ENCODE results near the gene OPN3. TPM values are rescaled to one million over a fixed set of nuclear protein-coding genes. Genes with fewer than 3 reads are reported as not detected.

Gene OPN3
- total RNA-seq, 1 donor from 2014 or later, result 9.0 TPM

GRCh38 chr1:241586905-241587512 is 53.2 kb downstream of the OPN3 start:
- H3K4me3 ChIP-seq, result no peak overlapping the region
- H3K27ac ChIP-seq, result no peak overlapping the region
- intact Hi-C loops (cut with DNase I), result no loop called here
- TF ChIP-seq CTCF (IDR thresholded peaks at IDR 0.05), result no peak
- H3K27me3 ChIP-seq, result no peaks in the 10 kb centered on the region
- no peak for DNase-seq (ENCODE audit: low spot score in 2 of 2)
- H3K36me3 ChIP-seq, result no peaks in the 10 kb centered on the region
- H3K4me1 ChIP-seq, result no peaks in the 10 kb centered on the region
- H3K9me3 ChIP-seq, result no peaks in the 10 kb centered on the region

DNA sequence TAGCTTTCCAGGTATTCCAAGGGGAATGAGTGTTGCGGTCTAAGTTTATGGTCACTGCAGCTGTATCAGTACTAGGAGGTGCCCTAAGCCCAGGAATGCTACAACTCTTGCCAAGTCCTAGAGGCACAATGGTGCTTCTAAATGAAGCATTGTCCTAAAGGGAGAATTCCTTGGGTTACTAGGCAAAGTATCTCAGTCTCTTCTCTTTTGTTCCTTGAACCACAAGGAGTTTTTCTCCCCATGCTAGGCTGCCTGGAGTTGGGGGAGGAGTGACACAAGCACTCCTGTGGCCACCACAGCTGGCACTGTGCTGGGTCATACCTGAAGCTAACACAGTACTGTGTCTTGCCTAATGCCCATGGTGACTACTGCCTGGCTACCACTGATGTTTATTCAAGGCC is 57.2 kb downstream of the OPN3 start:
- Histone ChIP-seq H3K27ac (no peak overlapping the region), H3K27me3 (no peaks in the 10 kb centered on the region), H3K36me3 (no peaks in the 10 kb centered on the region), H3K4me3 (no peak overlapping the region), H3K9me3 (no peaks in the 10 kb centered on the region), H3K4me1 (no peaks in the 10 kb centered on the region)
- intact Hi-C loops (cut with DNase I), result no loop called here
- DNase-seq (ENCODE audit: low spot score in 2 of 2), result no peak
- TF ChIP-seq CTCF (IDR thresholded peaks at IDR 0.05), result no peak

DNA sequence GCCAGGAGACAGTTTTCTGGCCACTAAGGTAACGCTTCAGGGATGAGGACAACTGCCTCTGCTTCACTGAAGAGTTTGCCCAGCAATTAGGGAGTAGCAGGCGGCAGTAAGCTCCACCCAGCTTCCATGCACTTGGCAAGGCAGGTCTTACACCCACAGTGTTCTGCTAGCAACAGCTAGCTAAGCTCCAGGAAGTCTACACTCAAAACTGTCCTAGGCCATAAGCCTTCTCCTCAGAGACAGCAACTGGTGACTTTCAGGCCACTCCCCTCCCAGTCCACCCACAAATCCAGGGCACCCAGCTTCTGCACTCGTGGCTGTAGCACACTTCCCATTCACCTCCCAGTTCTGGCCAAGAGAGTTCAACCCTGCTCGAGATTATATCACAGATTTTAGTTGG is 60.7 kb downstream of the OPN3 start:
- Histone ChIP-seq H3K27ac (no peak overlapping the region), H3K4me3 (no peak overlapping the region), H3K36me3 (no peaks in the 10 kb centered on the region), H3K27me3 (no peaks in the 10 kb centered on the region), H3K9me3 (no peaks in the 10 kb centered on the region), H3K4me1 (no peaks in the 10 kb centered on the region)
- no peak for TF ChIP-seq CTCF (IDR thresholded peaks at IDR 0.05)
- DNase-seq (ENCODE audit: low spot score in 2 of 2), result no peak
- intact Hi-C loops (cut with DNase I), result no loop called here

GRCh38 chr1:241574154-241574553 is 66.0 kb downstream of the OPN3 start:
- Histone ChIP-seq H3K27me3 (no peaks in the 10 kb centered on the region), H3K4me3 (no peak overlapping the region), H3K36me3 (no peaks in the 10 kb centered on the region), H3K4me1 (no peaks in the 10 kb centered on the region), H3K9me3 (no peaks in the 10 kb centered on the region), H3K27ac (no peak overlapping the region)
- TF ChIP-seq CTCF (IDR thresholded peaks at IDR 0.05), result no peak
- intact Hi-C loops (cut with DNase I), result no loop called here
- DNase-seq (ENCODE audit: low spot score in 2 of 2), result no peak

DNA sequence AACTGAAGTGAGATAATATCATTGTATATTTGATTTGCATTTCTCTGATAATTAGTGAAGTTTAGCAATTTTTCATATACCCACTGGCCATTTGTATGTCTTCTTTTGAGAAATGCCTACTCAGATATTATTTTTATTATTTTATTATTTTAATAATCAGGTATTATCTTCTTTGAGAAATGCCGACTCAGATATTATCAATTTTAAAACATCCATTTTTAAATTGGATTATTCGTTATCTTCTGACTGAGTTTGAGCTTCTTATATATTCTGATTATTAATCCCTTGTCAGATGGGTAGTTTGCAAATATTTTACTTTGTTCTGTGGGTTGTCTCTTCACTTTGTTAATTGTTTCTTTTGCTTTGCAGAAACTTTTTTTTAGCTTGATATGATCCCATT is 70.3 kb downstream of the OPN3 start:
- Histone ChIP-seq H3K4me1 (no peaks in the 10 kb centered on the region), H3K27ac (no peak overlapping the region), H3K36me3 (no peaks in the 10 kb centered on the region), H3K27me3 (no peaks in the 10 kb centered on the region), H3K4me3 (no peak overlapping the region), H3K9me3 (no peaks in the 10 kb centered on the region)
- no peak for DNase-seq (ENCODE audit: low spot score in 2 of 2)
- intact Hi-C loops (cut with DNase I), result no loop called here
- no peak for TF ChIP-seq CTCF (IDR thresholded peaks at IDR 0.05)

DNA sequence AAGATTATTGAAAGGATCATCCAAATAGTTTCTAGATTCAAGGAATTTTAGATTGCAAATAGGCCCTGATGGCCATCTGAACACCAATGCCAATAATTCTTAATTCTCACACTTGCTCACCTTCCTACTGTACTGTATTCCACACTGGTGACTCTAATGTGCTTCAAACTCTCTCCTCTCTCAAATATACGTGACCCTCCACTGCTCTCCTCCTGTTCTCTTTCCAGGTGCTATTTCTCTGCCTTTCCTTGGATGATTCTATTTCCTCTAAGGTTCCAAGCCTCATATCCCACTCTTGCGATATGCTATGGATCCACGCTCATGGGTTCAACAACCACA is 79.4 kb downstream of the OPN3 start:
- Histone ChIP-seq H3K27ac (no peak overlapping the region), H3K4me1 (no peaks in the 10 kb centered on the region), H3K36me3 (no peaks in the 10 kb centered on the region), H3K9me3 (no peaks in the 10 kb centered on the region), H3K4me3 (no peak overlapping the region), H3K27me3 (no peaks in the 10 kb centered on the region)
- intact Hi-C loops (cut with DNase I), result no loop called here
- no peak for DNase-seq (ENCODE audit: low spot score in 2 of 2)
- no peak for TF ChIP-seq CTCF (IDR thresholded peaks at IDR 0.05)

All from ascending aorta (tissue), 2 donors.